ENCODE data around the gene MCUB.

DNA sequence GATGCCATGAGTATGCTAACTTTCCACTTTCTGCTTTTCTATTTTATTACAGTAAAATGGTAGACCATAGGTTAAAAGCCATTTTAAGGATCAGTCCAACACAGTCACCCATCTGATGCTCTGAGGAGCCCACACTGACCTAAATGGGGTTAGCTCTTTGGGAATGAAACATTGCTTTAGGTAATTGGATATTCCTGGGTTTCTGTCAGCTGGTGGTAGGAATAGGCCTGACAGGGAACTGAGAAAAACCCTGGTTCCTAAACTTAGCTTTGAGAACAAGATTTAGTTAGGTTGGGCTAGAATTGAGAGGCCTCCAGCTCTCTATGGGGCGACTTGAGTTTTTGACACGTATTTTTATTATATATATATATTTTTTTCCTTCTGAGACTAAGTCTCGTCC is 40.4 kb downstream of the MCUB start:
- TF ChIP-seq CTCF (IDR thresholded peaks at IDR 0.05; ENCODE audit: low read depth, low read length, missing input control): no peak
- TF ChIP-seq REST (IDR thresholded peaks at IDR 0.05): no peak
- no peak for TF ChIP-seq JUND (IDR thresholded peaks at IDR 0.05)
- TF ChIP-seq, protein P1, sequence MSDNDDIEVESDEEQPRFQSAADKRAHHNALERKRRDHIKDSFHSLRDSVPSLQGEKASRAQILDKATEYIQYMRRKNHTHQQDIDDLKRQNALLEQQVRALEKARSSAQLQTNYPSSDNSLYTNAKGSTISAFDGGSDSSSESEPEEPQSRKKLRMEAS (IDR thresholded peaks at IDR 0.05): no peak
